GM12875 (cell line): Measurements from ENCODE around the gene IBA57.

Experiments
- H3K4me3 ChIP-seq: one replicate; pipeline ENCODE4 v1.5.1; 2011; ENCODE audit warnings: low read depth, low read length, control low read depth
- CTCF ChIP-seq: IDR thresholded peaks from 2 replicates; pipeline ENCODE4 v1.5.1; 2011; ENCODE audit warnings: low read depth, mild to moderate bottlenecking, control low read depth, inconsistent platforms, low read length, moderate library complexity, borderline replicate concordance; ENCODE audit not compliant: insufficient read depth

The IBA57 gene

GRCh38 chr1:228198977-228199590, 33.5 kb downstream of the IBA57 start:
- no peak for TF ChIP-seq CTCF
- no peak overlapping the region for H3K4me3 ChIP-seq

GRCh38 chr1:228204958-228205357, 39.4 kb downstream of the IBA57 start:
- no peak overlapping the region for H3K4me3 ChIP-seq
- no peak for TF ChIP-seq CTCF

- no peak for TF ChIP-seq CTCF
- no peak overlapping the region for H3K4me3 ChIP-seq
Observed at GRCh38 chr1:228205526-228206436, 40.2 kb downstream of the IBA57 start.

GRCh38 chr1:228206582-228207351, 41.2 kb downstream of the IBA57 start:
- H3K4me3 ChIP-seq: no peak overlapping the region
- no peak for TF ChIP-seq CTCF

GRCh38 chr1:228207381-228207810, 41.8 kb downstream of the IBA57 start:
- H3K4me3 ChIP-seq: no peak overlapping the region
- no peak for TF ChIP-seq CTCF

- no peak for TF ChIP-seq CTCF
Observed at GRCh38 chr1:228207851-228208821, 42.5 kb downstream of the IBA57 start, which contains the start of gene OBSCN. Gene OBSCN (plus strand): TSS chr1:228208044. CDS start chr1:228211784, 3,740 bp downstream.

More at GRCh38 chr1:228207851-228208821, 42.5 kb downstream of the IBA57 start, which contains the start of gene OBSCN:
- no peak within 1 kb of the TSS for H3K4me3 ChIP-seq
